ENCODE results near the gene GABBR2.

Gene GABBR2

GRCh38 chr9:98342820-98343210 lies 365.9 kb downstream of the GABBR2 start:
- Histone ChIP-seq H3K9me3 (ENCODE audit: control insufficient read depth, low read length) (peaks cover 10% of the 10 kb centered on the region), H3K4me3 (ENCODE audit: low read length) (no peak overlapping the region), H3K4me1 (ENCODE audit: control insufficient read depth, insufficient read depth, low read length) (no peaks in the 10 kb centered on the region), H3K27me3 (replicated peaks; ENCODE audit: control insufficient read depth, insufficient read depth, low read length) (peaks cover 5% of the 10 kb centered on the region), H3K36me3 (ENCODE audit: control insufficient read depth, insufficient read depth, low read length, severe bottlenecking) (no peaks in the 10 kb centered on the region), H3K9ac (ENCODE audit: low read length) (no peak overlapping the region)
- DNase-seq (ENCODE audit: low read depth), result no peak

GRCh38 chr9:98342098-98342819 lies 366.5 kb downstream of the GABBR2 start:
- Histone ChIP-seq H3K9me3 (ENCODE audit: control insufficient read depth, low read length) (peaks cover 10% of the 10 kb centered on the region), H3K36me3 (ENCODE audit: control insufficient read depth, insufficient read depth, low read length, severe bottlenecking) (no peaks in the 10 kb centered on the region), H3K4me1 (ENCODE audit: control insufficient read depth, insufficient read depth, low read length) (no peaks in the 10 kb centered on the region), H3K27me3 (replicated peaks; ENCODE audit: control insufficient read depth, insufficient read depth, low read length) (peaks cover 5% of the 10 kb centered on the region), H3K4me3 (ENCODE audit: low read length) (no peak overlapping the region), H3K9ac (ENCODE audit: low read length) (no peak overlapping the region)
- DNase-seq (ENCODE audit: low read depth), result no peak

- Histone ChIP-seq H3K4me3 (ENCODE audit: low read length) (no peak overlapping the region), H3K9ac (ENCODE audit: low read length) (no peak overlapping the region), H3K27me3 (replicated peaks; ENCODE audit: control insufficient read depth, insufficient read depth, low read length) (peaks cover 5% of the 10 kb centered on the region), H3K9me3 (ENCODE audit: control insufficient read depth, low read length) (peaks cover 10% of the 10 kb centered on the region), H3K36me3 (ENCODE audit: control insufficient read depth, insufficient read depth, low read length, severe bottlenecking) (no peaks in the 10 kb centered on the region), H3K4me1 (ENCODE audit: control insufficient read depth, insufficient read depth, low read length) (no peaks in the 10 kb centered on the region)
- DNase-seq (ENCODE audit: low read depth), result no peak
Measured at GRCh38 chr9:98341157-98342097, 367.3 kb downstream of the GABBR2 start.

GRCh38 chr9:98339987-98340800 lies 368.5 kb downstream of the GABBR2 start:
- no peak overlapping the region for H3K9ac ChIP-seq (ENCODE audit: low read length)
- H3K4me3 ChIP-seq (ENCODE audit: low read length), result no peak overlapping the region
- H3K9me3 ChIP-seq (ENCODE audit: control insufficient read depth, low read length), result peaks cover 10% of the 10 kb centered on the region
- no peaks in the 10 kb centered on the region for H3K36me3 ChIP-seq (ENCODE audit: control insufficient read depth, insufficient read depth, low read length, severe bottlenecking)
- DNase-seq (ENCODE audit: low read depth), result no peak
- H3K27me3 ChIP-seq (replicated peaks; ENCODE audit: control insufficient read depth, insufficient read depth, low read length), result peaks cover 5% of the 10 kb centered on the region
- H3K4me1 ChIP-seq (ENCODE audit: control insufficient read depth, insufficient read depth, low read length), result no peaks in the 10 kb centered on the region

GRCh38 chr9:98335661-98336060 lies 373.1 kb downstream of the GABBR2 start:
- Histone ChIP-seq H3K4me1 (ENCODE audit: control insufficient read depth, insufficient read depth, low read length) (peaks cover 7% of the 10 kb centered on the region), H3K27me3 (replicated peaks; ENCODE audit: control insufficient read depth, insufficient read depth, low read length) (peaks cover 12% of the 10 kb centered on the region)
- no peak for DNase-seq (ENCODE audit: low read depth)

GRCh38 chr9:98334796-98335195 lies 373.9 kb downstream of the GABBR2 start:
- Histone ChIP-seq H3K4me1 (ENCODE audit: control insufficient read depth, insufficient read depth, low read length) (peaks cover 7% of the 10 kb centered on the region), H3K27me3 (replicated peaks; ENCODE audit: control insufficient read depth, insufficient read depth, low read length) (peaks cover 12% of the 10 kb centered on the region), H3K4me3 (ENCODE audit: low read length) (no peak overlapping the region), H3K9ac (ENCODE audit: low read length) (no peak overlapping the region), H3K36me3 (ENCODE audit: control insufficient read depth, insufficient read depth, low read length, severe bottlenecking) (no peaks in the 10 kb centered on the region), H3K9me3 (ENCODE audit: control insufficient read depth, low read length) (peaks cover 6% of the 10 kb centered on the region)
- DNase-seq (ENCODE audit: low read depth), result no peak

More at GRCh38 chr9:98335661-98336060, 373.1 kb downstream of the GABBR2 start:
- H3K36me3 ChIP-seq (ENCODE audit: control insufficient read depth, insufficient read depth, low read length, severe bottlenecking), result no peaks in the 10 kb centered on the region
- H3K9me3 ChIP-seq (ENCODE audit: control insufficient read depth, low read length), result peaks cover 10% of the 10 kb centered on the region
- no peak overlapping the region for H3K9ac ChIP-seq (ENCODE audit: low read length)
- H3K4me3 ChIP-seq (ENCODE audit: low read length), result no peak overlapping the region

GRCh38 chr9:98333703-98334582 lies 374.8 kb downstream of the GABBR2 start:
- Histone ChIP-seq H3K9me3 (ENCODE audit: control insufficient read depth, low read length) (peaks cover 5% of the 10 kb centered on the region), H3K9ac (ENCODE audit: low read length) (no peak overlapping the region), H3K27me3 (replicated peaks; ENCODE audit: control insufficient read depth, insufficient read depth, low read length) (peaks cover 12% of the 10 kb centered on the region), H3K36me3 (ENCODE audit: control insufficient read depth, insufficient read depth, low read length, severe bottlenecking) (no peaks in the 10 kb centered on the region), H3K4me1 (ENCODE audit: control insufficient read depth, insufficient read depth, low read length) (peaks cover 7% of the 10 kb centered on the region), H3K4me3 (ENCODE audit: low read length) (no peak overlapping the region)
- no peak for DNase-seq (ENCODE audit: low read depth)

GRCh38 chr9:98332405-98332831 lies 376.3 kb downstream of the GABBR2 start:
- DNase-seq (ENCODE audit: low read depth), result no peak
- Histone ChIP-seq H3K9me3 (ENCODE audit: control insufficient read depth, low read length) (no peaks in the 10 kb centered on the region), H3K4me3 (ENCODE audit: low read length) (no peak overlapping the region), H3K27me3 (replicated peaks; ENCODE audit: control insufficient read depth, insufficient read depth, low read length) (peaks cover 12% of the 10 kb centered on the region), H3K9ac (ENCODE audit: low read length) (no peak overlapping the region), H3K4me1 (ENCODE audit: control insufficient read depth, insufficient read depth, low read length) (peaks cover 7% of the 10 kb centered on the region), H3K36me3 (ENCODE audit: control insufficient read depth, insufficient read depth, low read length, severe bottlenecking) (no peaks in the 10 kb centered on the region)

- H3K4me1 ChIP-seq (ENCODE audit: control insufficient read depth, insufficient read depth, low read length), result peaks cover 7% of the 10 kb centered on the region
- H3K4me3 ChIP-seq (ENCODE audit: low read length), result no peak overlapping the region
- H3K9ac ChIP-seq (ENCODE audit: low read length), result no peak overlapping the region
- DNase-seq (ENCODE audit: low read depth), result no peak
- no peaks in the 10 kb centered on the region for H3K9me3 ChIP-seq (ENCODE audit: control insufficient read depth, low read length)
- peaks cover 12% of the 10 kb centered on the region for H3K27me3 ChIP-seq (replicated peaks; ENCODE audit: control insufficient read depth, insufficient read depth, low read length)
- H3K36me3 ChIP-seq (ENCODE audit: control insufficient read depth, insufficient read depth, low read length, severe bottlenecking), result no peaks in the 10 kb centered on the region
Measured at GRCh38 chr9:98331536-98332259, 377.0 kb downstream of the GABBR2 start.

- peak; percentile 60 for DNase-seq (ENCODE audit: low read depth)
Measured at GRCh38 chr9:98330831-98331230, 377.9 kb downstream of the GABBR2 start.

More at GRCh38 chr9:98330831-98331230, 377.9 kb downstream of the GABBR2 start:
- H3K4me3 ChIP-seq (ENCODE audit: low read length), result no peak overlapping the region
- no peak overlapping the region for H3K9ac ChIP-seq (ENCODE audit: low read length)
- H3K27me3 ChIP-seq (replicated peaks; ENCODE audit: control insufficient read depth, insufficient read depth, low read length), result peaks cover 12% of the 10 kb centered on the region
- H3K36me3 ChIP-seq (ENCODE audit: control insufficient read depth, insufficient read depth, low read length, severe bottlenecking), result no peaks in the 10 kb centered on the region
- H3K4me1 ChIP-seq (ENCODE audit: control insufficient read depth, insufficient read depth, low read length), result peaks cover 7% of the 10 kb centered on the region
- no peaks in the 10 kb centered on the region for H3K9me3 ChIP-seq (ENCODE audit: control insufficient read depth, low read length)

All from adipocyte (in vitro differentiated cells).